Common myeloid progenitor, CD34-positive (primary cell): ENCODE results near the gene FRMD4A.

ENCODE experiments used
- CTCF ChIA-PET: fragments of 350-600 bp; sonication (Branson Sonifier 250); formaldehyde crosslinking; loops from one replicate; lab custom pipeline; 2021; ENCODE audit warnings: antibody characterized with exemption; lab: Charles Lee
- POLR2A ChIA-PET: fragments of 350-600 bp; sonication (Branson Sonifier 250); formaldehyde crosslinking; loops from one replicate; lab custom pipeline; 2021; ENCODE audit warnings: antibody characterized with exemption; lab: Charles Lee
- DNase-seq, 3 donors: peaks; one replicate each; pipeline versions ENCODE4 v3.0.0 to v3.0.0-alpha.2; 2013
- H3K27ac ChIP-seq, 2 experiments: 1 replicate in 1 of 2; 2 replicates in 1 of 2; pipeline ENCODE4 v1.7.0; 2013; ENCODE audit warnings: inconsistent platforms in 2 of 2, low read length in 2 of 2, mild to moderate bottlenecking in 2 of 2, low read depth in 1 of 2, moderate library complexity in 1 of 2; ENCODE audit not compliant: severe bottlenecking in 2 of 2, insufficient read depth in 1 of 2, poor library complexity in 1 of 2
- H3K27me3 ChIP-seq, 5 experiments: replicated peaks in 2 of 5; 1 replicate in 3 of 5; 2 replicates in 2 of 5; pipeline versions ENCODE4 v1.6.1 to v1.7.0; 2013; ENCODE audit warnings: low read length in 4 of 5, mild to moderate bottlenecking in 2 of 5, moderate library complexity in 2 of 5, inconsistent platforms in 1 of 5; ENCODE audit not compliant: insufficient read depth in 5 of 5, control insufficient read depth in 4 of 5
- H3K36me3 ChIP-seq, 4 experiments: 1 replicate in 2 of 4; 2 replicates in 2 of 4; pipeline versions ENCODE4 v1.6.1 to v1.7.0; 2013; ENCODE audit warnings: low read length in 3 of 4, control low read depth in 1 of 4, mild to moderate bottlenecking in 1 of 4; ENCODE audit not compliant: control insufficient read depth in 4 of 4, insufficient read depth in 4 of 4
- H3K4me1 ChIP-seq, 4 experiments: 1 replicate in 3 of 4; 2 replicates in 1 of 4; pipeline versions ENCODE4 v1.6.1 to v1.7.1; 2013; ENCODE audit warnings: low read length in 3 of 4, mild to moderate bottlenecking in 3 of 4, control low read depth in 1 of 4, inconsistent platforms in 1 of 4, moderate library complexity in 1 of 4; ENCODE audit not compliant: control insufficient read depth in 4 of 4, insufficient read depth in 4 of 4; ENCODE audit errors: control extremely low read depth in 1 of 4
- H3K4me3 ChIP-seq, 7 experiments: 1 replicate in 4 of 7; 2 replicates in 3 of 7; pipeline versions ENCODE4 v1.5.1 to v1.7.0; 2013; ENCODE audit warnings: mild to moderate bottlenecking in 7 of 7, low read length in 6 of 7, moderate library complexity in 6 of 7, inconsistent platforms in 2 of 7, low read depth in 2 of 7, control low read depth in 1 of 7; ENCODE audit not compliant: insufficient read depth in 4 of 7, control insufficient read depth in 1 of 7; ENCODE audit errors: extremely low read depth in 1 of 7
- H3K9me3 ChIP-seq, 5 experiments: 1 replicate in 4 of 5; 2 replicates in 1 of 5; pipeline versions ENCODE4 v1.6.1 to v1.7.1; 2013; ENCODE audit warnings: low read length in 4 of 5, mild to moderate bottlenecking in 2 of 5, inconsistent platforms in 1 of 5, low read depth in 1 of 5, moderate library complexity in 1 of 5; ENCODE audit not compliant: control insufficient read depth in 4 of 5, insufficient read depth in 2 of 5; ENCODE audit errors: control extremely low read depth in 1 of 5
- WGBS: methylation state at CpG from one replicate; pipeline ENCODE4 v1.1.5; 2013; ENCODE audit not compliant: insufficient coverage; 5-methylcytosine and 5-hydroxymethylcytosine counted together

The FRMD4A gene

GRCh38 chr10:13685885-13686284 lies 644.8 kb downstream of the FRMD4A start:
- no peaks in the 10 kb centered on the region for H3K4me1 ChIP-seq
- H3K27me3 ChIP-seq = no peaks in the 10 kb centered on the region
- no peaks in the 10 kb centered on the region for H3K9me3 ChIP-seq
- CTCF ChIA-PET = interaction anchor here (0.9 to 1.0 kb wide), 2 partner anchors 9 to 32 kb away, joined by 3 read pairs; no protein-coding TSS in a partner anchor
- POLR2A ChIA-PET = no interaction called here
- H3K4me3 ChIP-seq = no peak overlapping the region
- no peak for DNase-seq
- 100% methylated on average over 2 of the region's 5 CpGs for WGBS
- H3K27ac ChIP-seq = no peak overlapping the region
- H3K36me3 ChIP-seq = no peaks in the 10 kb centered on the region

- Histone ChIP-seq H3K4me1 (no peaks in the 10 kb centered on the region), H3K4me3 (no peak overlapping the region)
- 89% methylated on average over 4 of the region's 6 CpGs for WGBS
Measured at GRCh38 chr10:13684806-13685482, 645.8 kb downstream of the FRMD4A start.

GRCh38 chr10:13684252-13684791 lies 646.4 kb downstream of the FRMD4A start:
- Histone ChIP-seq H3K27me3 (no peaks in the 10 kb centered on the region), H3K4me3 (no peak overlapping the region), H3K4me1 (no peaks in the 10 kb centered on the region), H3K9me3 (no peaks in the 10 kb centered on the region), H3K36me3 (no peaks in the 10 kb centered on the region), H3K27ac (no peak overlapping the region)
- CTCF ChIA-PET = interaction anchor here (1.8 kb wide), 1 partner anchor 9 kb away, joined by 4 read pairs; no protein-coding TSS in a partner anchor
- POLR2A ChIA-PET = no interaction called here
- DNase-seq = no peak
- WGBS = 91% methylated on average over 17 of the region's 17 CpGs

More at GRCh38 chr10:13684806-13685482, 645.8 kb downstream of the FRMD4A start:
- Histone ChIP-seq H3K9me3 (no peaks in the 10 kb centered on the region), H3K36me3 (no peaks in the 10 kb centered on the region), H3K27ac (no peak overlapping the region), H3K27me3 (no peaks in the 10 kb centered on the region)
- no peak for DNase-seq
- ChIA-PET CTCF (interaction anchor here (0.9 to 1.8 kb wide), 3 partner anchors 8 to 33 kb away, joined by 3 to 4 read pairs (median 3); no protein-coding TSS in a partner anchor), POLR2A (no interaction called here)

- Histone ChIP-seq H3K4me1 (no peaks in the 10 kb centered on the region), H3K36me3 (no peaks in the 10 kb centered on the region), H3K27ac (no peak overlapping the region), H3K4me3 (no peak overlapping the region), H3K27me3 (no peaks in the 10 kb centered on the region), H3K9me3 (no peaks in the 10 kb centered on the region)
- ChIA-PET CTCF (interaction anchor here (1.2 kb wide), 1 partner anchor 8 kb away, joined by 3 read pairs; no protein-coding TSS in a partner anchor), POLR2A (no interaction called here)
- DNase-seq = no peak
- WGBS = 91% methylated on average over 10 of the region's 13 CpGs
Measured at GRCh38 chr10:13683017-13683416, 647.7 kb downstream of the FRMD4A start.

GRCh38 chr10:13681960-13682359 lies 648.8 kb downstream of the FRMD4A start:
- DNase-seq = no peak
- no peaks in the 10 kb centered on the region for H3K9me3 ChIP-seq
- H3K27ac ChIP-seq = no peak overlapping the region
- H3K4me1 ChIP-seq = no peaks in the 10 kb centered on the region
- ChIA-PET CTCF (interaction anchor here (0.9 to 1.2 kb wide), 3 partner anchors 9 to 19 kb away, joined by 3 to 4 read pairs (median 3); no protein-coding TSS in a partner anchor), POLR2A (interaction anchor here (0.6 to 0.8 kb wide), 2 partner anchors 14 to 77 kb away, joined by 3 to 6 read pairs; no protein-coding TSS in a partner anchor)
- no peaks in the 10 kb centered on the region for H3K27me3 ChIP-seq
- WGBS = 92% methylated on average over 4 of the region's 7 CpGs
- no peaks in the 10 kb centered on the region for H3K36me3 ChIP-seq
- H3K4me3 ChIP-seq = no peak overlapping the region

GRCh38 chr10:13681528-13681927 lies 649.2 kb downstream of the FRMD4A start:
- H3K4me1 ChIP-seq = no peaks in the 10 kb centered on the region
- H3K27me3 ChIP-seq = no peaks in the 10 kb centered on the region
- DNase-seq = no peak
- no peaks in the 10 kb centered on the region for H3K36me3 ChIP-seq
- CTCF ChIA-PET = interaction anchor here (0.9 to 1.2 kb wide), 3 partner anchors 12 to 68 kb away, joined by 3 to 4 read pairs (median 3); no protein-coding TSS in a partner anchor
- H3K4me3 ChIP-seq = no peak overlapping the region
- POLR2A ChIA-PET = no interaction called here
- no peak overlapping the region for H3K27ac ChIP-seq
- WGBS = 75% methylated on average over 2 of the region's 4 CpGs
- H3K9me3 ChIP-seq = no peaks in the 10 kb centered on the region

GRCh38 chr10:13681095-13681494 lies 649.6 kb downstream of the FRMD4A start:
- POLR2A ChIA-PET = no interaction called here
- 100% methylated on average over 2 of the region's 4 CpGs for WGBS

More at GRCh38 chr10:13681095-13681494, 649.6 kb downstream of the FRMD4A start:
- H3K4me1 ChIP-seq = no peaks in the 10 kb centered on the region
- CTCF ChIA-PET = interaction anchor here (0.9 to 1.2 kb wide), 2 partner anchors 18 to 68 kb away, joined by 3 read pairs; no protein-coding TSS in a partner anchor
- H3K36me3 ChIP-seq = no peaks in the 10 kb centered on the region
- no peaks in the 10 kb centered on the region for H3K9me3 ChIP-seq
- DNase-seq = no peak
- H3K4me3 ChIP-seq = no peak overlapping the region
- no peak overlapping the region for H3K27ac ChIP-seq
- no peaks in the 10 kb centered on the region for H3K27me3 ChIP-seq
